A673 (cell line): ENCODE measurements around the gene CCN5.

Source experiments
- CTCF ChIP-seq: fragments of 300-800, 200-600 bp; sonication (generic); conservative IDR thresholded peaks from 2 replicates; pipeline ENCODE4 v1.5.1; 2017; ENCODE audit warnings: low read depth, mild to moderate bottlenecking, antibody characterized with exemption, low read length, moderate library complexity, mixed read lengths
- EZH2 ChIP-seq: fragments of 200-600 bp; sonication (generic); IDR thresholded peaks from 2 replicates; pipeline ENCODE4 v1.6.1; 2017; ENCODE audit warnings: borderline replicate concordance, low read depth, mild to moderate bottlenecking, mixed read lengths, antibody characterized with exemption, low read length; ENCODE audit not compliant: poor library complexity, severe bottlenecking

- TF ChIP-seq CTCF (no peak), EZH2 (no peak)
Observed at GRCh38 chr20:44698351-44698750, 16.8 kb upstream of the CCN5 start.
